ENCODE data around the gene LMF1. TPM values are rescaled to one million over a fixed set of nuclear protein-coding genes. Genes with fewer than 3 reads are reported as not detected.

LMF1 gene
- total and polyA plus RNA-seq, 2 of the 8 experiments (the other 6 are each of a cell fraction or from before 2014, with no cell fraction given): 3.5 to 9.1 TPM

GRCh38 chr16:926715-927114 is 44.1 kb downstream of the LMF1 start:
- Histone ChIP-seq H3K4me3 (ENCODE audit: extremely low read depth in 1 of 4, insufficient read depth in 2 of 4, low read depth in 3 of 4, low read length in 4 of 4) (no peak overlapping the region), H3K36me3 (ENCODE audit: control insufficient read depth in 2 of 4, insufficient read depth in 4 of 4, low read length in 3 of 4) (peaks cover 0 to 4% (median 0%) of the 10 kb centered on the region in 4 experiments; a peak in 1 of 8 replicates), H2AFZ (ENCODE audit: low read length) (no peak overlapping the region), H2BK5ac (ENCODE audit: low read depth, low read length) (no peak overlapping the region), H2BK15ac (ENCODE audit: low read length) (no peak overlapping the region), H4K8ac (ENCODE audit: extremely low read depth, insufficient read depth, low read length) (no peak overlapping the region), H3K56ac (replicated peaks; ENCODE audit: insufficient read length, low read depth, low read length) (no peak overlapping the region), H4K20me1 (replicated peaks in 1 of 2; ENCODE audit: control insufficient read depth in 1 of 2, insufficient read depth in 2 of 2, low read length in 2 of 2) (no peaks in the 10 kb centered on the region), H3K79me2 (ENCODE audit: control insufficient read depth in 1 of 2, insufficient read depth in 2 of 2, low read length in 2 of 2) (no peaks in the 10 kb centered on the region), H2BK20ac (ENCODE audit: low read length) (no peak overlapping the region), H3K9me3 (ENCODE audit: insufficient read depth in 2 of 2, low read depth in 1 of 2, low read length in 1 of 2) (peaks cover 42 to 63% of the 10 kb centered on the region in 2 experiments), H4K5ac (ENCODE audit: insufficient read length, low read depth, low read length) (no peak overlapping the region), H3K27me3 (replicated peaks in 1 of 4; ENCODE audit: control insufficient read depth in 3 of 4, extremely low read depth in 1 of 4, insufficient read depth in 3 of 4, low read length in 3 of 4) (no peaks in the 10 kb centered on the region), H2BK12ac (ENCODE audit: low read depth, low read length) (no peak overlapping the region), H3K4me1 (replicated peaks in 1 of 4; ENCODE audit: control insufficient read depth in 3 of 4, insufficient read depth in 4 of 4, low read length in 3 of 4) (peaks cover 0 to 6% (median 3%) of the 10 kb centered on the region in 4 experiments; a peak in 3 of 7 replicates), H3K4me2 (ENCODE audit: insufficient read depth in 1 of 2, low read depth in 2 of 2, low read length in 2 of 2) (no peak overlapping the region), H3K27ac (ENCODE audit: low read depth, low read length) (no peak overlapping the region), H3K18ac (ENCODE audit: extremely low read depth, low read length) (no peak overlapping the region), H4K91ac (replicated peaks; ENCODE audit: insufficient read length, low read length) (no peak overlapping the region), H3K14ac (ENCODE audit: insufficient read length) (no peak overlapping the region), H2AK5ac (ENCODE audit: low read depth, low read length) (no peak overlapping the region), H2BK120ac (replicated peaks; ENCODE audit: low read depth, low read length) (no peak overlapping the region), H3K4ac (replicated peaks; ENCODE audit: insufficient read length, low read depth, low read length) (no peak overlapping the region), H3K79me1 (ENCODE audit: low read depth, low read length) (no peaks in the 10 kb centered on the region), H3K23me2 (ENCODE audit: low read depth, low read length) (no peaks in the 10 kb centered on the region), H3K23ac (ENCODE audit: insufficient read length) (no peak overlapping the region), H3K9ac (replicated peaks in 1 of 4; ENCODE audit: extremely low read depth in 1 of 4, low read depth in 3 of 4, low read length in 3 of 4) (no peak overlapping the region)
- 92% methylated on average over 8 of the region's 8 CpGs; no CpG with 5 or more reads in 1 of the 2 experiments for WGBS, 2 experiments (ENCODE audit: extremely low coverage in 1 of 2, insufficient coverage in 1 of 2, insufficient read length in 1 of 2, insufficient replicate concordance in 2 of 2, low coverage in 1 of 2, low lambda C conversion rate in 2 of 2, missing lambda C conversion rate in 1 of 2)
- CTCF ChIA-PET (ENCODE audit: partially characterized antibody): no interaction called here
- POLR2A ChIA-PET (ENCODE audit: partially characterized antibody): no interaction called here
- no peak for DNase-seq (ENCODE audit: low read depth in 1 of 2, low spot score in 2 of 2)
- no peak for FAIRE-seq
- no peak for TF ChIP-seq CREB1 (IDR thresholded peaks at IDR 0.05)
- TF ChIP-seq RAD21 (IDR thresholded peaks at IDR 0.05 in 1 of 2, conservative IDR thresholded peaks at IDR 0.05 in 1 of 2; ENCODE audit: low read depth in 2 of 2, low read length in 2 of 2): no peak

All from H1 (cell line).